Body of pancreas (tissue), 4 donors: ENCODE results near the gene PTTG1IP. TPM values are rescaled to one million over a fixed set of nuclear protein-coding genes. Genes with fewer than 3 reads are reported as not detected.

Experiments
- ATAC-seq: fragments of 150-250 bp; one replicate; pipeline ENCODE4 v1.9.1; 2016
- DNase-seq, 4 donors: peaks; one replicate each; pipeline ENCODE4 v3.0.0-alpha.2; 2019
- H3K27ac ChIP-seq, 4 donors: fragments of 200-600 bp; sonication (generic); 1 replicate in 3 of 4; 2 replicates in 1 of 4; pipeline versions ENCODE4 v1.5.1 to v1.6.1; 2016 to 2019; ENCODE audit warnings: mild to moderate bottlenecking in 1 of 4, mixed read lengths in 1 of 4, moderate library complexity in 1 of 4
- H3K27me3 ChIP-seq, 2 donors: fragments of 200-600 bp; sonication (generic); one replicate each; pipeline ENCODE4 v1.6.0; 2016; ENCODE audit warnings: mild to moderate bottlenecking in 1 of 2
- H3K36me3 ChIP-seq, 2 donors: fragments of 200-600 bp; sonication (generic); replicated peaks in 1 of 2; 2 replicates each; pipeline ENCODE4 v1.5.1; 2016; ENCODE audit warnings: low read depth in 2 of 2; ENCODE audit not compliant: insufficient read depth in 1 of 2
- H3K4me1 ChIP-seq: fragments of 200-600 bp; sonication (generic); one replicate; pipeline ENCODE4 v1.6.0; 2016
- H3K4me3 ChIP-seq, 2 donors: fragments of 200-600 bp; sonication (generic); 1 replicate in 1 of 2; 2 replicates in 1 of 2; pipeline ENCODE4 v1.5.1; 2016 to 2019
- H3K9me3 ChIP-seq, 3 donors: fragments of 200-600 bp; sonication (generic); 1 replicate in 2 of 3; 2 replicates in 1 of 3; pipeline ENCODE4 v1.5.1; 2016
- POLR2A ChIP-seq, 3 donors: fragments of 450-650 bp; IDR thresholded peaks; one replicate each; pipeline ENCODE4 v1.6.1; 2016; ENCODE audit warnings: antibody characterized with exemption in 3 of 3, mild to moderate bottlenecking in 2 of 3
- WGBS, 2 donors: methylation state at CpG; one replicate each; pipeline ENCODE4 v1.1.5; 2017; 5-methylcytosine and 5-hydroxymethylcytosine counted together
- intact Hi-C: fragments of 100-400 bp; cut with DNase I; formaldehyde crosslinking; loops from one replicate; pipeline ENCODE4 v1.15.1; 2023
- total RNA-seq, 2 donors: library from RNA; depleted of rRNA; stranded (reverse); fragments of >200 nt; gene quantifications; one replicate each; pipeline ENCODE4 v1.1.0, GENCODE V29; 2016
- TF ChIP-seq, protein P1 (sequence below), 7 experiments: fragments of 450-650 bp in 4 of 7; fragments of 200-600 bp in 3 of 7; sonication (generic) in 3 of 7; IDR thresholded peaks; one replicate each; pipeline ENCODE4 v1.5.1; 2016 to 2019; ENCODE audit warnings: antibody characterized with exemption in 7 of 7

Gene PTTG1IP
- total RNA-seq, 2 donors from 2014 or later: 71.5 to 106 TPM

DNA sequence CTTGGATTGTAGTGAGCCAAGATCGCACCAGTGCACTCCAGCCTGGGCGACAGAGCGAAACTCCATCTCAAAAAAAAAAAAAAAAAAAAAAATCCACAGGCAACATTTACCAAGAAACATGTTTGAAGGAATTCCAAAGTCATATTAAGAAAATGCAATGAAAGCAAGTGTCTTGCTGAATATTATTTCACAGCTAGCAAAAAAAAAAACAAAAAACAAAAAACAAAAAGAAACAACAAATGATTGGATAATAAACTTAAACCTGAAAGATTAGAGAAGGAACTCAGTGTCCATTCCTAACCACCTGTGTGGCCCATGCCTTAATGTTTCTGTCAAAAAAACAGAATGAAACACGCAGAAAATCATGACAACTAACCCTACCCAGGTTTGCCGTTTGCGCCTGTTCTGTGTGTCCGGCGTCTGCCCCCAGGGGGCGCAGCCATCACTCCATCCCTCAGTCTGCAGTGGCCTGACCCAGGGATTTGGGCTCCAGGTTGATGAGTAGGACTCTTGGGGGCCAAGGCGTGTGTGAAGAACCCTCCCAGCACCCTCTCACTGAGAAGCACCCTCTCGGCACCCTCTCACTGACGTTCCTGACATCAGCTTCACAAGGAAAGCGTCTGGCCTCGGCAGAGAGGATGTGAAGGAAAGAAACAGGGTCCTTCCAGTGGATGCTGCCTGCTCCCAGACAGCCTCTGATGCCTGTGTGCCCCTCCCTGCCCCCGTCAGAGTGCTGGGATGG, 19.2 kb upstream of the PTTG1IP start:
- H3K9me3 ChIP-seq: no peaks in the 10 kb centered on the region
- DNase-seq: peak; percentile 60 to 75 (median 68)
- no peaks in the 10 kb centered on the region for H3K4me1 ChIP-seq
- 34 to 35% methylated on average over 14 to 15 of the region's 15 CpGs for WGBS, 2 donors
- peaks cover 0 to 5% of the 10 kb centered on the region in 2 donors for H3K27me3 ChIP-seq
- intact Hi-C loops: no loop called here
- no peaks in the 10 kb centered on the region for H3K36me3 ChIP-seq
- H3K27ac ChIP-seq: no peak overlapping the region
- ATAC-seq: peak; percentile 68
- no peak for TF ChIP-seq POLR2A (IDR thresholded peaks at IDR 0.05)
- TF ChIP-seq, protein P1, sequence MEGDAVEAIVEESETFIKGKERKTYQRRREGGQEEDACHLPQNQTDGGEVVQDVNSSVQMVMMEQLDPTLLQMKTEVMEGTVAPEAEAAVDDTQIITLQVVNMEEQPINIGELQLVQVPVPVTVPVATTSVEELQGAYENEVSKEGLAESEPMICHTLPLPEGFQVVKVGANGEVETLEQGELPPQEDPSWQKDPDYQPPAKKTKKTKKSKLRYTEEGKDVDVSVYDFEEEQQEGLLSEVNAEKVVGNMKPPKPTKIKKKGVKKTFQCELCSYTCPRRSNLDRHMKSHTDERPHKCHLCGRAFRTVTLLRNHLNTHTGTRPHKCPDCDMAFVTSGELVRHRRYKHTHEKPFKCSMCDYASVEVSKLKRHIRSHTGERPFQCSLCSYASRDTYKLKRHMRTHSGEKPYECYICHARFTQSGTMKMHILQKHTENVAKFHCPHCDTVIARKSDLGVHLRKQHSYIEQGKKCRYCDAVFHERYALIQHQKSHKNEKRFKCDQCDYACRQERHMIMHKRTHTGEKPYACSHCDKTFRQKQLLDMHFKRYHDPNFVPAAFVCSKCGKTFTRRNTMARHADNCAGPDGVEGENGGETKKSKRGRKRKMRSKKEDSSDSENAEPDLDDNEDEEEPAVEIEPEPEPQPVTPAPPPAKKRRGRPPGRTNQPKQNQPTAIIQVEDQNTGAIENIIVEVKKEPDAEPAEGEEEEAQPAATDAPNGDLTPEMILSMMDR (IDR thresholded peaks at IDR 0.05): peak; percentile 66 to 77 (median 72)
- no peak overlapping the region for H3K4me3 ChIP-seq

GRCh38 chr21:44892095-44892494, 18.6 kb upstream of the PTTG1IP start:
- DNase-seq (no peak), ATAC-seq (no peak)
- Histone ChIP-seq H3K4me3 (no peak overlapping the region), H3K4me1 (no peaks in the 10 kb centered on the region), H3K36me3 (no peaks in the 10 kb centered on the region), H3K9me3 (no peaks in the 10 kb centered on the region), H3K27ac (no peak overlapping the region), H3K27me3 (peaks cover 0 to 5% of the 10 kb centered on the region in 2 donors)
- WGBS, 2 donors: 60 to 66% methylated on average over 11 to 17 of the region's 19 CpGs
- intact Hi-C loops: no loop called here
- TF ChIP-seq, protein P1 (IDR thresholded peaks at IDR 0.05): no peak
- TF ChIP-seq POLR2A (IDR thresholded peaks at IDR 0.05): no peak

GRCh38 chr21:44891631-44892031, 18.1 kb upstream of the PTTG1IP start:
- no peak for ATAC-seq
- Histone ChIP-seq H3K4me3 (no peak overlapping the region), H3K27ac (no peak overlapping the region), H3K9me3 (no peaks in the 10 kb centered on the region), H3K27me3 (peaks cover 0 to 5% of the 10 kb centered on the region in 2 donors), H3K36me3 (no peaks in the 10 kb centered on the region), H3K4me1 (no peaks in the 10 kb centered on the region)
- WGBS, 2 donors: 72% methylated on average over 14 of the region's 15 CpGs; no CpG with 5 or more reads in 1 of the 2 donors
- intact Hi-C loops: no loop called here
- TF ChIP-seq POLR2A (IDR thresholded peaks at IDR 0.05): no peak
- TF ChIP-seq, protein P1 (IDR thresholded peaks at IDR 0.05): no peak
- no peak for DNase-seq

GRCh38 chr21:44890961-44891541, 17.6 kb upstream of the PTTG1IP start:
- WGBS, 2 donors: 48 to 62% methylated on average over 4 to 8 of the region's 9 CpGs
- ATAC-seq (no peak), DNase-seq (no peak)
- no peak for TF ChIP-seq POLR2A (IDR thresholded peaks at IDR 0.05)
- TF ChIP-seq, protein P1 (IDR thresholded peaks at IDR 0.05): no peak
- no peaks in the 10 kb centered on the region for H3K4me1 ChIP-seq
- H3K27me3 ChIP-seq: peaks cover 0 to 5% of the 10 kb centered on the region in 2 donors
- no peaks in the 10 kb centered on the region for H3K36me3 ChIP-seq
- no peak overlapping the region for H3K4me3 ChIP-seq
- intact Hi-C loops: no loop called here
- no peaks in the 10 kb centered on the region for H3K9me3 ChIP-seq
- no peak overlapping the region for H3K27ac ChIP-seq
